Measurements from ENCODE around the gene VKORC1L1.
"Not testable (repeated sequence)": the region's sequence is repeated elsewhere in the genome, so short reads cannot be mapped to it uniquely, and the experiment has no call there.

The VKORC1L1 gene

GRCh38 chr7:65872776-65873581, at the start of gene VKORC1L1:
Gene VKORC1L1, plus strand, starts transcription at chr7:65873074. Its CDS starts 298 bp downstream, at chr7:65873372.
- H3K4me3 ChIP-seq (ENCODE audit: low read depth, low read length), result peak within 1 kb of the TSS; percentile 68
- in situ Hi-C loops (cut with HindIII; ENCODE audit: low sequenced_read_pairs), result no loop called here
- DNase-seq (ENCODE audit: low read depth, low spot score), result peak; percentile 94
- no peak for TF ChIP-seq CTCF (IDR thresholded peaks at IDR 0.05; ENCODE audit: low read depth, low read length)

GRCh38 chr7:65827366-65827765, 45.5 kb upstream of the VKORC1L1 start:
- no peak for DNase-seq (ENCODE audit: low read depth, low spot score)
- no peak overlapping the region for H3K4me3 ChIP-seq (ENCODE audit: low read depth, low read length)
- in situ Hi-C loops (cut with HindIII; ENCODE audit: low sequenced_read_pairs), result no loop called here
- no peak for TF ChIP-seq CTCF (IDR thresholded peaks at IDR 0.05; ENCODE audit: low read depth, low read length)

GRCh38 chr7:65832281-65832680, 40.6 kb upstream of the VKORC1L1 start:
- peak; percentile 43 for DNase-seq (ENCODE audit: low read depth, low spot score)
- in situ Hi-C loops (cut with HindIII; ENCODE audit: low sequenced_read_pairs), result no loop called here

GRCh38 chr7:65836684-65837083, 36.2 kb upstream of the VKORC1L1 start:
- H3K4me3 ChIP-seq (ENCODE audit: low read depth, low read length); in situ Hi-C loops (cut with HindIII; ENCODE audit: low sequenced_read_pairs); DNase-seq (ENCODE audit: low read depth, low spot score): not testable (repeated sequence)

More at GRCh38 chr7:65832281-65832680, 40.6 kb upstream of the VKORC1L1 start:
- H3K4me3 ChIP-seq (ENCODE audit: low read depth, low read length), result no peak overlapping the region
- TF ChIP-seq CTCF (IDR thresholded peaks at IDR 0.05; ENCODE audit: low read depth, low read length), result no peak

GRCh38 chr7:65837541-65837956, 35.3 kb upstream of the VKORC1L1 start:
- DNase-seq (ENCODE audit: low read depth, low spot score), result not testable (repeated sequence)

GRCh38 chr7:65839846-65840245, 33.0 kb upstream of the VKORC1L1 start:
- in situ Hi-C loops (cut with HindIII; ENCODE audit: low sequenced_read_pairs), result no loop called here
- DNase-seq (ENCODE audit: low read depth, low spot score), result no peak
- no peak for TF ChIP-seq CTCF (IDR thresholded peaks at IDR 0.05; ENCODE audit: low read depth, low read length)
- no peak overlapping the region for H3K4me3 ChIP-seq (ENCODE audit: low read depth, low read length)

More at GRCh38 chr7:65837541-65837956, 35.3 kb upstream of the VKORC1L1 start:
- H3K4me3 ChIP-seq (ENCODE audit: low read depth, low read length); in situ Hi-C loops (cut with HindIII; ENCODE audit: low sequenced_read_pairs): not testable (repeated sequence)

GRCh38 chr7:65840446-65840845, 32.4 kb upstream of the VKORC1L1 start:
- no peak overlapping the region for H3K4me3 ChIP-seq (ENCODE audit: low read depth, low read length)
- DNase-seq (ENCODE audit: low read depth, low spot score), result no peak
- TF ChIP-seq CTCF (IDR thresholded peaks at IDR 0.05; ENCODE audit: low read depth, low read length), result no peak
- in situ Hi-C loops (cut with HindIII; ENCODE audit: low sequenced_read_pairs), result no loop called here

GRCh38 chr7:65843616-65844015, 29.3 kb upstream of the VKORC1L1 start:
- DNase-seq (ENCODE audit: low read depth, low spot score); H3K4me3 ChIP-seq (ENCODE audit: low read depth, low read length); in situ Hi-C loops (cut with HindIII; ENCODE audit: low sequenced_read_pairs): not testable (repeated sequence)
